NCI-H1694 treated with DMSO at 0.1 percent for 48 hours (cell line): Measurements from ENCODE around the gene GLIPR2.
A peak's percentile ranks its signal among the peaks of the same experiment; 100 is the strongest.
"Not testable (repeated sequence)": the region's sequence is repeated elsewhere in the genome, so short reads cannot be mapped to it uniquely, and the experiment has no call there.

Experiments
- DNase-seq: peaks from one replicate; lab custom pipeline; 2025; lab: John Stamatoyannopoulos, UW

The GLIPR2 gene

DNA sequence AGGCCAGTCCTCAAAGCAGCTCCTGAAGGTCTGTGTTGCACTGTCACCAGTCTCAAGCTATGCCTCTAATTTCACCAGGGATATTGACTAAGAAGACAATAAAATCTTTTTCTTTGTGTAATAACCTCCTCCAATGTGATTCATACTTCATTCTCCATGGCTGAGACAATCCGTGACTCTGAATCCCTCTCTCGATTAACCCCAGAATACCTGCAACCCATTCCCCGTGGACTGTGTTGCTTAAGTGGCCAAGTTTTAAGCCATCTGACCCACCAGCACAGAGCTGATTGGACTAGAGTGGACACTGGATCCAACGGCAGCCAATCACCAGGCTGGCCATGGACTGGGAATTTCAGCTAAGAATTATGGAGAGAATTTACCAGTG lies 27.2 kb downstream of the GLIPR2 start:
- DNase-seq, result no peak

DNA sequence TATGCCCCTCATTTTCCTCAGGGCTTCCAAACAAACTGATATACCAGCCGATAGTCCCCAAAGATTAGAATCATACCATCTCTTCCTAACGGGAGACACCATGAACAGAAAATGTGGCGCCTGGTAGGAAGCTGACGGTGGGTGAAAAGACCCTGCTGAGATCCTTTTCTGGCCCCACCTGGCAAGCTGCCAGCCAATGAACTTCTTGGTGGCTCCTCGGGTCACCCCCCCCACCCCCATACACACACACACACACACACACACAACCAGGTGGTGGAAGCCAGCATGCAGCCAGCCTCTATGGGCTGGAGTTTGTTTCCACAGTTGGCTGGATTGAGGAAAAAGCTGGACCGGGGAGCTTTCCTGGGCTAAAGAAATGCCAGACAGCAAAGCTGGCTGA lies 27.8 kb downstream of the GLIPR2 start:
- DNase-seq, result no peak

DNA sequence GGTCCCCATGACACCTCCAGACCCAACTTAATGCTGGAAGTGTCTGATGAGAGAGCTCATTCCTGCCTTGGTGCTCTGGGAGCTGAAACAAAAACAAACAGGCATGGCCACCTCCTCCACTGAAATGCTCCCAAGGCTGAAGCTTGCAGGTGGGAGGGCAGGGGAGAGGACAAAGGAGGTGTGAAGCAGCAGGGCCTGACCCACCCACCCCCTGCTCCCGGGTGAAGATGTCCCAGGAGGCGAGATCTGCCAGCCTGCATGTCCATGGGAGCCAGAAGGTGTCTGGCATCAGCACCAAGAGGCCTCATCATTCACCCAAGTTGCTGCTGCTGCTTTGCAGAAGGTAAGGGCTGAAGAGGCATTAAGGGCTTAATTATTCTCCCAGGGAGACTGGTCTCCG lies 28.5 kb downstream of the GLIPR2 start:
- no peak for DNase-seq

DNA sequence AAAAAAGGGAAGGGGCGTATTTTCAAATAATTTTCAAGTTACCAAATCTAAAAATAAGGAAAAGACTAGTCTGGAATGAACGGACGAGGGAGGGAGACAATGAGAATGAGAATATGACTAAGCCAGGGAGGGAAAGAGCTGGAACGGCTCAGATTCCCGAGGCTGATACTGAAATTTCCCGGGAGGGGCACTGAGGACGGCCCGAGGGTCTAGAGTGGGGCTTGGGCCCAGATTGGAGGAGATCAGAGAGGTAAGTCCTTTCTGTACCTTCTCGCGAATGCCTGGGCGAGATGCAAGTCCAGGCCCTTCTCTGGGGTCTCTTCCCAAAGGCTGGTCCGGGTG lies 29.3 kb downstream of the GLIPR2 start:
- no peak for DNase-seq

DNA sequence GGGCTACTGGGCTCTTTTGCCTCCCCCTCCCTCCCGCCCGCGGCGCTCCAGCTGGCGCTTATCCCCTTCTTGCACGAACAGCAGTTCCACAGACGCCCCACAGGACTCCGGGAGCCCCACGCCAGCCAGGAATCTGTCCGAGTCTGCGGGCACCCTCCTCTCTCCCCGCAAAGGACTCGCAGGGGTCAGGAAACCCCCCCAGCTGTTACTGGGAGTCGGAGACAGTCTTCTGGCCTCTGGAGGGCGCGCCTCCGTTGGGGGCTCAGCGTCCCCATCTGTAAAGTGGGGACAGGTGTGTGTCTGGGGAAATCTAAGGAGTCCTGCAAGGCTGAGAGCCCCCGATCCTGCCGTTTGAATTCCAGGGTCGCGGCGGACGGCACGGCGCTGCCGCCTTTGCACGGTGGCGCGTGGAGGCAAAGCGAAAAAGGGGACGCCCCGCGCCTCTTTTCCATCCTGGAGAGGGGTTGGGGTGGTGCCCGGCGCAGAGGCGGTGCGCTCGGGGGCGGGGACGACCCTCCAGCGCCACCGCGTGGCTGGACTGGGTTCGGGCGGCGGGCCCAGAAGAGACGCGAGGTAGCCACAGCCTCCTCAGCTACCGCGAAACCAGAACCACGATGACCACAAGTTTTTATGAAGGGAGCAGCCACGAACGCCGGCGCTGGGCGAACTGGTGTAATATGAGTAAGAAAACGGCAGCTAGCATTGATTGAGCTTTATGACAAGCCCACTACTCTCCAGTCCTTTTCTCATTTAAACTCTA lies 29.8 kb downstream of the GLIPR2 start:
- DNase-seq, result peak; percentile 56

DNA sequence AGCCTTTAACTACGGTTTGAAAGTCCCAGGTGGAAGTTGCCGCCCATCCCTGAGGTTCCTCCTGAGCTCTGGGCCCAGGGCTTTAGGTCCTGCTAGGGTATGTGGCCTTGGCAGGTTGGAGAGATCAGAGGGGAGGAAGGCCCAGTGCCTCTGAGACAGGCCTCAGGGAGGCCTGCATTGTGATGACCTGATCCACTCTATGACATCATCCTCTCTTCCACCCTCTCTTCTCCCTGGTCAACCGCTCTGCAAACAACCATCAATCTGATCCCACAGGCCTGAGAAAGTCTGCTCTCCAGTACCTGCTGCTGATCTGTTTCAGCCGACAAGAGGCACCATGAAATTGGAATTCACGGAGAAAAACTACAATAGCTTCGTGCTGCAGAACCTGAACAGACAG lies 32.6 kb downstream of the GLIPR2 start, which contains the start of gene CCIN:
Gene CCIN, plus strand, starts transcription at position 223 of the 400 bp plus-strand sequence. Its CDS starts 115 bp downstream, at position 338.
- DNase-seq, result no peak

GRCh38 chr9:36169708-36170107 lies 33.2 kb downstream of the GLIPR2 start:
- DNase-seq, result no peak

- DNase-seq, result no peak
These were observed 34.0 kb downstream of the GLIPR2 start for GRCh38 chr9:36170531-36170930.

DNA sequence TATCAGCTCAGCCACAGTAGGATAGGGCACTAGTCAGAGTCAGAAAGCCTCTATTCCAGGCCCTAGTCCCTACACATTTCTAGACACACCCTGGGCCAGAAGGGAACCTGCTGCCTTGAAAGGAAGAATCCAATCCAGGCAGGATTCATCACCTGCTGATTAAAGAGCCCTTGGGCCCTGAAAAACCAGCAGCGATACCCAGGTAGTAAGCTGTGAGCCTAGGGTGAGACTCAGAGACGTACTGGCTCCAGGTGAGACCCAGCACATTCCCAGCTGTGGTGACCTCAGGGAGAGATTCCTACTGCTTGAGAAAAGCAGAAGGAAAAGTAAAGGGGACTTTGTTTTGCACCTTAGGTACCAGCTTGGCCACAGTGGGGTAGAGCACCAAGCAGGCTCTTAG lies 37.3 kb downstream of the GLIPR2 start:
- no peak for DNase-seq

DNA sequence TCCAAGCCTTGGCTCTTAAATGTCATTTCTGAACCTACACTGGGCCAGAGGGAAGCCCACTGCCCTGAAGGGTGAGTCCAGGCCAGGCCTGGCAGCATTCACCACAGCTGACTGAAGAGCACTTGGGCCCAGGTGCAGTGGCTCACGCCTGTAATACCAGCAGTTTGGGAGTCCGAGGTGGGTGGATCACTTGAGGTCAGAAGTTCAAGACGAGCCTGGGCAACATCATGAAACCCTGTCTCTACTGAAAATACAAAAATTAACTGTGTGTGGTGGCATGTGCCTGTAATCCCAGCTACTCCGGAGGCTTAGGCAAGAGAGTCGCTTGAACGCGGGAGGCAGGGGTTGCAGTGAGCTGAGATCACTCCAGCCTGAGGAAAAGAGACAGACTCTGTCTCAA lies 37.7 kb downstream of the GLIPR2 start:
- no peak for DNase-seq

DNA sequence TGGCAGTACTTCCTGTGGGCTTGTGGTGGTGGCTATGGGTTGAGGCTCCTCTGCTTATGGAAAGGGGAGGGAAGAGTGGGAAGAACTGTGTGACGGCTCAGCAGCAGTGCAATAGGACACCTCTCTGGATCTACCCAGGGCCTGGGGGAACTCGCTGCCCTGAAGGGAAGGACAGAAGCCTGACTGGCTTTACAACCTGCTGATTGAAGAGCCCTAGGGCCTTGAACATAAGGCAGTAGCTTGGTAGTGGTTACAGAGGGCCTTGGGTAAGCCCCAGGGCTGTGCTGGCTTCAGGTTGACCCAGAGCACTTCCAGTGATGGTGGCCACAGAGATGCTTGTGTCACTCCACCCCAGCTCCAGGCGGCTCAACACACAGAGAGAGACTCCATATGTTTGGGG lies 38.2 kb downstream of the GLIPR2 start:
- no peak for DNase-seq

DNA sequence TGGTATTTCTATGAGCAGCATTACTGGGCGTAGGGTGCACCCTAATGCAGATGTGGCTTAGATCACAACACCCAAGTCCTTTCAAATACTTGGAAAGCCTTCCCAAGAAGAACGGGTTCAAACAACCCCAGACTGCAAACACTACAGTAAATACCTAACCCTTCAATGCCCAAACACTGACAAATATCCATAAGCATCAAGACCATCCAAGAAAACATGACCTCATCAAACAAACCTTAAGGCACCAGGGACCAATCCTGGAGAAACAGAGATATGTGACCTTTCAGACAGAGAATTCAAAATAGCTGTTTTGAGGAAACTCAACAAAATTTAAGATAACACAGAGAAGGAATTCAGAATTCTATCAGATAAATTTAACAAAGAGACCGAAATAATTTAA lies 38.7 kb downstream of the GLIPR2 start:
- not testable (repeated sequence) for DNase-seq

- not testable (repeated sequence) for DNase-seq
These were observed 40.0 kb downstream of the GLIPR2 start for GRCh38 chr9:36176496-36176895.

- DNase-seq, result no peak
These were observed 41.0 kb downstream of the GLIPR2 start for GRCh38 chr9:36177571-36177970.

- DNase-seq, result not testable (repeated sequence)
These were observed 43.7 kb downstream of the GLIPR2 start for GRCh38 chr9:36180243-36180642.

GRCh38 chr9:36187414-36187813 lies 50.9 kb downstream of the GLIPR2 start:
- no peak for DNase-seq

- DNase-seq, result no peak
These were observed 51.7 kb downstream of the GLIPR2 start for GRCh38 chr9:36188212-36188611.

DNA sequence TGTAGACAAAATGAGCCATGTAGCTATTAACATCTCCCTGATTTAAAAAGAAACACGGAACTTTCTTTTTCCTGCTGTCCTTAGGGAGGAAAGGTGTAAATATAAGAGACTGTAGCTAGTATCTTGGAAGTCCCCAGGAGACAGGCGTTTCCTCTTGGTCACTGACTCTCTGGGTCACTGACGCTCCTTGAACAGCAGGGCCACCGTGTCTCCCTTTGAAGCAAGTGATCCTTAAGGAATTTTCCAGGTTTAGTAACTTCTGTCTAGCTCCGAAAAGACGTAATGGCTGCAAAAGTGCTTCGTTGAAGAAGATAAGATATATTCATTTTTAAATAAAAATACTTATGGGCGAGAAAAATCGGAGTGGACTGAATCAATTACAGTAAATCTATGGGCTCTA lies 53.4 kb downstream of the GLIPR2 start:
- DNase-seq, result no peak

DNA sequence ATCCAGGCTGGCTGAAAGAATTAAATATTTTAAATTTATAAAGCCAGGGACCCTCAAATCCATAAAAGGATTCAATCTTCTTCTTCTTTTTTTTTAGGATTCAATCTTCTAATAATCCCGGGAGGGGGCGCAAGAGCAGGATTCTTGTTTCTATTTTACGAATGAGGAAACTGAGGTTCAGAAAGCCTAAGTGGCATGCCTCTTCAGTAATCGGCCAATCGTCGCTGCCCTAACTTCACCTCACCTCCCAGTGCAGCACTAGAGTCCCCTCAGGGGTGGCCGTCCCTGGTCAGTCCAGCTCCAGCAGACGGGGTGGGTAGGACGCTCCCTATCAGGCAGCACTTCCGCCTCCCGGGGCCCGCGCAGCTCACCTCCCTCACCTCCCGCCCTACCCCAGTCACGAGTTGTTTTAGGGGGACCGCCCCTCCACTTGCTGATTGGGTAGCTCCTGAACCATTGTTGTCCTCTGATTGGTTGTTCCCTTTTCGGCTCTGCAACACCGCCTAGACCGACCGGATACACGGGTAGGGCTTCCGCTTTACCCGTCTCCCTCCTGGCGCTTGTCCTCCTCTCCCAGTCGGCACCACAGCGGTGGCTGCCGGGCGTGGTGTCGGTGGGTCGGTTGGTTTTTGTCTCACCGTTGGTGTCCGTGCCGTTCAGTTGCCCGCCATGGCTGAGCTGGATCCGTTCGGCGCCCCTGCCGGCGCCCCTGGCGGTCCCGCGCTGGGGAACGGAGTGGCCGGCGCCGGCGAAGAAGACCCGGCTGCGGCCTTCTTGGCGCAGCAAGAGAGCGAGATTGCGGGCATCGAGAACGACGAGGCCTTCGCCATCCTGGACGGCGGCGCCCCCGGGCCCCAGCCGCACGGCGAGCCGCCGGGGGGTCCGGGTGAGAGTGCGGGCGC lies 54.1 kb downstream of the GLIPR2 start, which contains the start of gene CLTA:
Gene CLTA, plus strand, starts transcription at position 534 of the 902 bp plus-strand sequence. Its CDS starts 136 bp downstream, at position 670.
- DNase-seq, result peak; percentile 99

- DNase-seq, result no peak
These were observed 54.7 kb downstream of the GLIPR2 start for GRCh38 chr9:36191290-36191645.

DNA sequence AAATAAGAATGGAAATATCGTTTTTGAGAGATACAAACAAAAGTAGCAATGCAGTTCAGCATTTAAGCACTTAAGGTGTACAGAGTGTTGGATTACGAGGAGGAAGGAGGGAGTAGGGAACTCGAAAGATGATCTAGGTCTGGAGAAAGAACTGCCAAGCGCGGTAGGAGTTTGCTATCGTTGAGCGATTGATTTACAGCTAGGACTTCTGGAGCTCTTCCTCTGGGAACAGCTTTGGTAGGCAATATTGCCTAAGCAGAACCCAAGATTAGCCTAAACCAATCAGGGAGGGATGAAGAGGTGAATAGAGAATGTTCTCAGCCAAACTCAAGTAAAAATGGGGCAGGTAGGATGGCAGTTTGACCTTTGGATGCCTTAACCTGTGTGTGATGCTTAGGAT lies 55.2 kb downstream of the GLIPR2 start:
- DNase-seq, result no peak

GRCh38 chr9:36192196-36192595 lies 55.7 kb downstream of the GLIPR2 start:
- DNase-seq, result no peak

DNA sequence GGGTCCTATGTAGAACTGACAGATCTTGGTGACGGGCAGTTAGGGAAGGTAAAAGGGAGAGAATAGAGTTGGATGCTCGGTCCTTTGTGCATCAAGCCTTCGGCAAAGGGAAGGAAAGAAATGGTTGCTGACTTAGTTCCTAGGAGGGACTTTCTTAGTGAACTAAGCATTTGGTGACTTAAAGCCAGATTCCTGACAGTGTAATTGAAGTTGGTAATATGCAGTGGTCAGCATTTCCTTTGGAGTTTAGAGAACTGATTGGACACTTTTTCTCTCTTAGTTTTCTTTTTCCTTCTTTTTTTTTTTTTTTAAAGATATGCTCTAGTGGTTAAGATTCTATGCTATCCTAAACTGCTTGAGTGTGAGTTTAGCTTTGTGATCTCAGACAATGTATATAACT lies 56.5 kb downstream of the GLIPR2 start:
- no peak for DNase-seq
